Neural progenitor cell (in vitro differentiated cells): ENCODE measurements around the gene GMIP. TPM values are rescaled to one million over a fixed set of nuclear protein-coding genes. Genes with fewer than 3 reads are reported as not detected.

ENCODE experiments used
- DNase-seq: peaks from one replicate; pipeline ENCODE4 v3.0.0-alpha.2; 2016; ENCODE audit warnings: low spot score
- H2AFZ ChIP-seq: fragments of 200-600 bp; sonication (generic); replicated peaks from 2 replicates; pipeline ENCODE4 v1.6.1; 2016; ENCODE audit warnings: antibody characterized with exemption
- H3F3A ChIP-seq: fragments of 200-600 bp; sonication (generic); 2 replicates; pipeline ENCODE4 v1.6.1; 2016; ENCODE audit warnings: antibody characterized with exemption, low read depth
- H3K27ac ChIP-seq: fragments of 200-600 bp; sonication (generic); 2 replicates; pipeline ENCODE4 v1.5.1; 2016; ENCODE audit warnings: mild to moderate bottlenecking
- H3K27me3 ChIP-seq: fragments of 200-600 bp; sonication (generic); 2 replicates; pipeline ENCODE4 v1.6.1; 2016; ENCODE audit warnings: mild to moderate bottlenecking, moderate library complexity
- H3K36me3 ChIP-seq: fragments of 200-600 bp; sonication (generic); 2 replicates; pipeline ENCODE4 v1.5.1; 2016
- H3K4me1 ChIP-seq: fragments of 200-600 bp; sonication (generic); 2 replicates; pipeline ENCODE4 v1.6.1; 2016; ENCODE audit warnings: mixed run types
- H3K4me2 ChIP-seq: fragments of 200-600 bp; sonication (generic); 2 replicates; pipeline ENCODE4 v1.6.1; 2016
- H3K4me3 ChIP-seq: fragments of 200-600 bp; sonication (generic); 2 replicates; pipeline ENCODE4 v1.5.1; 2016
- H3K79me2 ChIP-seq: fragments of 200-600 bp; sonication (generic); 2 replicates; pipeline ENCODE4 v1.6.1; 2016; ENCODE audit warnings: low read depth
- H3K9ac ChIP-seq: fragments of 200-600 bp; sonication (generic); 2 replicates; pipeline ENCODE4 v1.6.1; 2016
- H3K9me3 ChIP-seq: fragments of 200-600 bp; sonication (generic); 2 replicates; pipeline ENCODE4 v1.5.1; 2016; ENCODE audit warnings: low read depth
- H4K20me1 ChIP-seq: fragments of 200-600 bp; sonication (generic); 2 replicates; pipeline ENCODE4 v1.6.1; 2016; ENCODE audit warnings: low read depth
- H3K27ac Mint-ChIP-seq: 3 replicates; pipeline ENCODE4 v1.8.0; 2021; ENCODE audit warnings: mixed read lengths
- H3K27me3 Mint-ChIP-seq: 2 replicates; pipeline ENCODE4 v1.8.0; 2022; ENCODE audit warnings: low read depth, mild to moderate bottlenecking, inconsistent platforms, moderate library complexity, mixed read lengths; ENCODE audit not compliant: insufficient read depth
- H3K36me3 Mint-ChIP-seq: 3 replicates; pipeline ENCODE4 v1.8.0; 2021; ENCODE audit warnings: mixed read lengths
- H3K4me1 Mint-ChIP-seq: 3 replicates; pipeline ENCODE4 v1.8.0; 2021; ENCODE audit warnings: mixed read lengths
- H3K4me3 Mint-ChIP-seq: 3 replicates; pipeline ENCODE4 v1.8.0; 2021; ENCODE audit warnings: mild to moderate bottlenecking, moderate library complexity, mixed read lengths
- H3K9me3 Mint-ChIP-seq: 3 replicates; pipeline ENCODE4 v1.8.0; 2020; ENCODE audit warnings: mixed read lengths
- EZH2 ChIP-seq: fragments of 200-600 bp; sonication (generic); IDR thresholded peaks from 2 replicates; pipeline ENCODE4 v1.6.1; 2017; ENCODE audit warnings: antibody characterized with exemption, mild to moderate bottlenecking, moderate library complexity
- EZH2phosphoT487 ChIP-seq: fragments of 200-600 bp; sonication (generic); IDR thresholded peaks from 2 replicates; pipeline ENCODE4 v1.6.1; 2017; ENCODE audit warnings: antibody characterized with exemption
- total RNA-seq: library from RNA; depleted of rRNA; stranded (reverse); fragments of >200 nt; gene quantifications from 2 replicates; pipeline ENCODE4 v1.2.3, GENCODE V29; 2015; ENCODE audit warnings: low replicate concordance
- TF ChIP-seq, protein P1 (sequence below): fragments of 200-600 bp; sonication (generic); IDR thresholded peaks from 2 replicates; pipeline ENCODE4 v1.5.1; 2017; ENCODE audit warnings: antibody characterized with exemption, mild to moderate bottlenecking

The GMIP gene
- total RNA-seq, 1 donor from 2014 or later = 6.4 TPM

DNA sequence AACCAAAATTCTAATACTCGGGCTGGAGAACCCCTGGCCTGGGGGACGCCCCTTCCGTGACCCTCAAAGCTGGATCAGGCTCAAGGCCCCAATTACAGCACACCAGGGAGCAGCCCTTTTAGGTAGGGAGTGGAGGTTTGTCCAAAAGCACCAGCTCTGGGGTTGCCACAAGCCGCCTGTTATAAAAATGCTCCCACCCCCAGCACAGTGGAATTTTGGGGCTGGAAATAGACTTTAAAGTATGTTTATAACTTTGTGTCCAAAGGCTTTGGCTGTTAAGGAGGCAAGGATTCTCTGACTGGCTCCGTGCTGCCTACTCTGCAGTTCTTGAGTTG, 564 bp upstream of the GMIP start:
- H2AFZ ChIP-seq = no peak overlapping the region
- no peak overlapping the region for H3K27ac ChIP-seq
- H3F3A ChIP-seq = peaks cover 18% of the 10 kb centered on the region
- H4K20me1 ChIP-seq = peaks cover 5% of the 10 kb centered on the region
- H3K4me1 ChIP-seq = no peaks in the 10 kb centered on the region
- Mint-ChIP-seq H3K9me3 (no peaks in the 10 kb centered on the region), H3K27me3 (peaks cover 2% of the 10 kb centered on the region), H3K4me1 (peaks cover 11% of the 10 kb centered on the region), H3K4me3 (peak overlapping the region; percentile 89), H3K27ac (no peak overlapping the region), H3K36me3 (peaks cover 10% of the 10 kb centered on the region)
- H3K4me2 ChIP-seq = no peak overlapping the region
- no peak overlapping the region for H3K9ac ChIP-seq
- no peak overlapping the region for H3K4me3 ChIP-seq
- no peaks in the 10 kb centered on the region for H3K9me3 ChIP-seq
- H3K36me3 ChIP-seq = no peaks in the 10 kb centered on the region
- DNase-seq = no peak
- H3K79me2 ChIP-seq = no peaks in the 10 kb centered on the region
- H3K27me3 ChIP-seq = no peaks in the 10 kb centered on the region
- TF ChIP-seq, protein P1, sequence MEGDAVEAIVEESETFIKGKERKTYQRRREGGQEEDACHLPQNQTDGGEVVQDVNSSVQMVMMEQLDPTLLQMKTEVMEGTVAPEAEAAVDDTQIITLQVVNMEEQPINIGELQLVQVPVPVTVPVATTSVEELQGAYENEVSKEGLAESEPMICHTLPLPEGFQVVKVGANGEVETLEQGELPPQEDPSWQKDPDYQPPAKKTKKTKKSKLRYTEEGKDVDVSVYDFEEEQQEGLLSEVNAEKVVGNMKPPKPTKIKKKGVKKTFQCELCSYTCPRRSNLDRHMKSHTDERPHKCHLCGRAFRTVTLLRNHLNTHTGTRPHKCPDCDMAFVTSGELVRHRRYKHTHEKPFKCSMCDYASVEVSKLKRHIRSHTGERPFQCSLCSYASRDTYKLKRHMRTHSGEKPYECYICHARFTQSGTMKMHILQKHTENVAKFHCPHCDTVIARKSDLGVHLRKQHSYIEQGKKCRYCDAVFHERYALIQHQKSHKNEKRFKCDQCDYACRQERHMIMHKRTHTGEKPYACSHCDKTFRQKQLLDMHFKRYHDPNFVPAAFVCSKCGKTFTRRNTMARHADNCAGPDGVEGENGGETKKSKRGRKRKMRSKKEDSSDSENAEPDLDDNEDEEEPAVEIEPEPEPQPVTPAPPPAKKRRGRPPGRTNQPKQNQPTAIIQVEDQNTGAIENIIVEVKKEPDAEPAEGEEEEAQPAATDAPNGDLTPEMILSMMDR = no peak
- TF ChIP-seq EZH2phosphoT487 = no peak
- TF ChIP-seq EZH2 = no peak

- H3K4me3 Mint-ChIP-seq = peak overlapping the region; percentile 89
- no peak overlapping the region for H3K27ac ChIP-seq
- H3K4me2 ChIP-seq = peak overlapping the region; percentile 94
- peak overlapping the region; percentile 88 for H3K4me3 ChIP-seq
- H3K79me2 ChIP-seq = no peaks in the 10 kb centered on the region
- H3K27me3 Mint-ChIP-seq = peaks cover 2% of the 10 kb centered on the region
- H3K9me3 Mint-ChIP-seq = no peaks in the 10 kb centered on the region
- H3K36me3 Mint-ChIP-seq = peaks cover 8% of the 10 kb centered on the region
- H3K9ac ChIP-seq = peak overlapping the region; percentile 28
- no peaks in the 10 kb centered on the region for H3K27me3 ChIP-seq
- TF ChIP-seq, protein P1 = no peak
- TF ChIP-seq EZH2phosphoT487 = no peak
- TF ChIP-seq EZH2 = no peak
- no peaks in the 10 kb centered on the region for H3K9me3 ChIP-seq
- no peaks in the 10 kb centered on the region for H3K4me1 ChIP-seq
- peak overlapping the region; percentile 90 for H2AFZ ChIP-seq
- peaks cover 5% of the 10 kb centered on the region for H4K20me1 ChIP-seq
- H3F3A ChIP-seq = peaks cover 18% of the 10 kb centered on the region
- H3K27ac Mint-ChIP-seq = peak overlapping the region; percentile 23
- peak; percentile 26 for DNase-seq
- peaks cover 11% of the 10 kb centered on the region for H3K4me1 Mint-ChIP-seq
- no peaks in the 10 kb centered on the region for H3K36me3 ChIP-seq
Measured at GRCh38 chr19:19642506-19643157, 825 bp downstream of the GMIP start.

GRCh38 chr19:19637523-19638251, 5.8 kb downstream of the GMIP start:
- H4K20me1 ChIP-seq = no peaks in the 10 kb centered on the region
- H3F3A ChIP-seq = no peaks in the 10 kb centered on the region
- TF ChIP-seq, protein P1 = peak; percentile 3
- no peak for TF ChIP-seq EZH2phosphoT487
- no peaks in the 10 kb centered on the region for H3K36me3 ChIP-seq
- no peak overlapping the region for H3K4me3 ChIP-seq
- Mint-ChIP-seq H3K27ac (no peak overlapping the region), H3K9me3 (no peaks in the 10 kb centered on the region), H3K36me3 (peaks cover 18% of the 10 kb centered on the region), H3K27me3 (peaks cover 2% of the 10 kb centered on the region), H3K4me3 (no peak overlapping the region), H3K4me1 (peaks cover 8% of the 10 kb centered on the region)
- H3K79me2 ChIP-seq = no peaks in the 10 kb centered on the region
- no peaks in the 10 kb centered on the region for H3K27me3 ChIP-seq
- no peak overlapping the region for H3K4me2 ChIP-seq
- H3K9me3 ChIP-seq = no peaks in the 10 kb centered on the region
- DNase-seq = no peak
- H3K27ac ChIP-seq = no peak overlapping the region
- no peak overlapping the region for H2AFZ ChIP-seq
- H3K9ac ChIP-seq = no peak overlapping the region
- no peaks in the 10 kb centered on the region for H3K4me1 ChIP-seq
